OCI-LY7 (cell line): ENCODE data around the gene SPAG16.

ENCODE experiments used
- CTCF ChIP-seq: fragments of 200-600 bp; sonication (generic); conservative IDR thresholded peaks from 2 replicates; pipeline ENCODE4 v1.5.1; 2014; ENCODE audit warnings: mild to moderate bottlenecking, antibody characterized with exemption, low read length, moderate library complexity, mixed read lengths
- EZH2phosphoT487 ChIP-seq: fragments of 200-600 bp; sonication (generic); IDR thresholded peaks from 2 replicates; pipeline ENCODE4 v1.6.1; 2018; ENCODE audit warnings: low read depth, borderline replicate concordance, mild to moderate bottlenecking, mixed run types, antibody characterized with exemption, low read length, moderate library complexity, mixed read lengths

DNA sequence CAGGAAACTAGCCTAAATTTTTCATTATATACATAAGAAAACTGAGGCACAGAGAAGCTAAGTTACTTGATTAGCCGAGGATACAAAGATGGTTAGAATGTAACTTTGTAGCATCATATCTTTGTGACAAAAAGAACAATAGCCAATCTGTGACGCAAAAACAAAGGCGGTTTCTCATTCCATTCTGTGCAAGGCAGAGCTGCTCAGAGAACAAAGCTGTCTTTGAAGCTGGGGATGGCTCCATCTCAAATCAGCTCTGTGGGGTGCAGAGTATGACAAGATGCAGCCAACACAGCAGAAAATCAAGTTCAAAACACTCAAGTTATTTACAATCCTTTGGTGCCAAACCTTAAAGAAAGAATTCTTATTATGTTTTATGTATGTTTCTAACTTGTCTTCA, 1044.7 kb downstream of the SPAG16 start:
- TF ChIP-seq CTCF = no peak
- no peak for TF ChIP-seq EZH2phosphoT487
